GM21737 (cell line): ENCODE data around the gene PGM2.
"Not testable (repeated sequence)": the region's sequence is repeated elsewhere in the genome, so short reads cannot be mapped to it uniquely, and the experiment has no call there.

ENCODE experiments used
- ATAC-seq: cut with Tn5 transposase; IDR thresholded peaks from one replicate; pipeline ENCODE4 v1.9.1; 2021; ENCODE audit warnings: mild to moderate bottlenecking, moderate library complexity; ENCODE audit not compliant: unreplicated experiment

Gene PGM2

DNA sequence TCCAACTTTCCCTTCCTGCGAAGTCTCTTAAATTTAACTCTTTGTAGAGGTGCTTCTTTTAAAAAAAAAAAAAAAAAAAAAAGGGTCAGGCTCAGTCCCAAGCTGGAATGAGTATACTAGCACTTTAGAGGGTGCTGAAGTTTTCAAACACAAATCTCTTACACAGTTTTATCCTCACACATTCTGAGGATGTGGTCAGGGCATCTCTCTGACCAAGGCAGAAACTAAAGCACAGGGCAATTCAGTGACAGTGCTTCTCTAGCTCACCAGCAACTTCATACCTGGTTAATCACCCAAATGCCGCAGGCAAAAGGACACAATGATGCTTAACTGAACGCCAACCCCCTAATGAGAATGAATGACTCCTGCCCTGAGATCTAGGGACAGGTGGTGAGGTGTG lies 9.8 kb upstream of the PGM2 start:
- no peak for ATAC-seq

- ATAC-seq: no peak
Observed at GRCh38 chr4:37818752-37819151, 7.7 kb upstream of the PGM2 start.

DNA sequence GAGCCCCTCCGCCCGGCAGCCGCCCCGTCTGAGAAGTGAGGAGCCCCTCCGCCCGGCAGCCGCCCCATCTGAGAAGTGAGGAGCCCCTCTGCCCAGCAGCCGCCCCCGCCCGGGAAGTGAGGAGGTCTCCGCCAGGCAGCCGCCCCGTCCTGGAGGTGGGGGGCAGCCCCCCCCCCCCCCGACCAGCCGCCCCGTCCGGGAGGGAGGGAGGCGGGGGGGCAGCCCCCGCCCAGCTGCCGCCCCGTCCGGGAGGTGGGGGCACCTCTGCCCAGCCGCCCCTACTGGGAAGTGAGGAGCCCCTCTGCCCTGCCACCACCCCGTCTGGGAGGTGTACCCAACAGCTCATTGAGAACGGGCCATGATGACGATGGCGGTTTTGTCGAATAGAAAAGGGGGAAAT lies 6.0 kb upstream of the PGM2 start:
- not testable (repeated sequence) for ATAC-seq

GRCh38 chr4:37821953-37822605 lies 4.4 kb upstream of the PGM2 start:
- no peak for ATAC-seq

GRCh38 chr4:37825501-37825900 lies 985 bp upstream of the PGM2 start:
- not testable (repeated sequence) for ATAC-seq

GRCh38 chr4:37825968-37826294 lies 555 bp upstream of the PGM2 start:
- peak; percentile 4 for ATAC-seq

DNA sequence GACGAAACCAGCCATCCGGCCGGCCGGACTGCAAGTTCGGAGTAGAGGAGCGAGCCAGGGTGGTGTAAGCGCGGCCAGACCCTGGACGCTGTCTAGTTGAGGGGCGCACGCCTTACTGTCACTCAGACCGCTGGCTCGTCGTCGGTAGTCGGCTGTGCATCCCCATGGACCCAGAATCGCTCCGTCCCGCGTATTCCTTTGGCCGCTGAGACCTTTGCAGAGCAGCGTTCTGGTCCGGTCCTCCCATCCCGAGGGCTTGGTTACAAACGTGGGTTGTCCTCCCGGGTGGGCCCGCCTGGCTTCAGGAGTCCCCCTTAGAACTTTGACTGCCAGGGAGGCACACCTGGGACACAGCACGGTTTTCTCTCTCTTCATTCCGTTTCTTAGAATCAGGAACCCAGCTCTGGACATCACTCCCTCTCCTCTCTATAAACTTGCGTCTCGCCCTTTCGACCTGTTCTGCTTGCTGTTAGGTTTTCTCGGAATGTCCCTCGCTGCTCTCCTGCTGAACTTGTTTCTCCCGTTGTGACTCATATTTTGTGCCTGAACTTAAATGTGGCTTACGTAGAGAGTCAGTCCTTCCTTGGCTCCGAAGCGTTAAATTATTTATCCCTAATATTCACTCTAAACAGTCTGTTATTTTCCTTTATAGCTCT lies 672 bp downstream of the PGM2 start:
- peak; percentile 34 for ATAC-seq

DNA sequence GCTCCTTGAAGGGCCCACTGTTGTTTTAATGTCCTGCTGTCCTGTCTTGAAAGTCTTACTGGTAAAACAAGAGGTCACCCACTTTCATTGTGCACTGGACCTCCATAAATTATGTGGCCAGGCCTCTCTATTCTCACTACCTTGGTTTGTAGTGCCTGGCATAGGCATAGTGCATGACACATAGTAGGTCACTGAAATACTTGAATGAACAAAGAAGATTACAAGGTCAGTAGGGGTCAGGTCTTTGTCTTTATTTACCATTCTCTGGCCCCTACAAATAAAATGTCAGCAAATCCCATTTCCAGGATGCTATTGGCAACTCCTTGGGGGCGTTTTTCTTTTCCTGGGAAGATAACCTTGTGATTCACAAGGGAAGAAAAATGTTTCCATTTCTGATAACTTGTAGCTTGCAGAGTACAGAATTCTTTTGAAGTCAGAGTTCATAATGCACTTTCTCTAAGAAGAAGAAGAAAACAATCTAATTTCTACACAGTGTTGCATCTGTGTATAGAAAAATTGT lies 1.4 kb downstream of the PGM2 start:
- no peak for ATAC-seq

DNA sequence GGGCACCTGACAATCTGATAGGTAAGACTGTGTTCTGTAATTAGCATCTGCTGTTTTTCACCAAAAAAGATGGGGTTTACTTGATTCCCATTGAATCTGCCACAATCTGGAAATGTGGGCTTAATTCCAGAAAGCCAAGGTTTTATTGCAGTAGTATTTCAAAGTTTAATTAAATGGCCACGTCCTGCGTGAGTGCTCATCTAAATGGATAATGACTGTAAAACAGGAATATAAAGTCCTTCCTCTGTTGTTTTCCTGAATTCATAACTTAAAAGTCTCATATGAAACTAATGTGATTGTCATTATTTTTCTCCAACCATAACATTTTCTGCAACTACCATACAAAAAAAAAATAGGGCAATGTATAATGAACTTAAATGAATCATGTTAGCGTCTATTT lies 2.4 kb downstream of the PGM2 start:
- no peak for ATAC-seq

DNA sequence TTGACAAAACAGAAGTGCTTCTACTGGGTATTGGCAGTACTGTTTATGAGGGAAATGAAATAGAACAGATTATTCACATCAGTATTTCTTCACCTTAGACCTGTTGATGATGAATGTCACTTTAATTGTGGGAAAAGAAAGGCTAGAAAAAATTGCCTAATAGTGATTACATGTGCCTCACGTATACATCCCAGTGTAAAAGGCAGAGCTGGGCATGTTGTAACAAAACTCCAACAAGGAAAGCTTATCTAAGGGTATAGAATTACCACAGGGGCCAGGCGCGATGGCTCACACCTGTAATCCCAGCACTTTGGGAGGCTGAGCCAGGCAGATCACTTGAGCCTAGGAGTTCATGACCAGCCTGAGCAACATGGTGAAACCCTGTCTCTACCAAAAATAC lies 4.2 kb downstream of the PGM2 start:
- ATAC-seq: no peak

- ATAC-seq: no peak
Observed at GRCh38 chr4:37835031-37835430, 8.5 kb downstream of the PGM2 start.

- no peak for ATAC-seq
Observed at GRCh38 chr4:37835806-37836205, 9.3 kb downstream of the PGM2 start.

DNA sequence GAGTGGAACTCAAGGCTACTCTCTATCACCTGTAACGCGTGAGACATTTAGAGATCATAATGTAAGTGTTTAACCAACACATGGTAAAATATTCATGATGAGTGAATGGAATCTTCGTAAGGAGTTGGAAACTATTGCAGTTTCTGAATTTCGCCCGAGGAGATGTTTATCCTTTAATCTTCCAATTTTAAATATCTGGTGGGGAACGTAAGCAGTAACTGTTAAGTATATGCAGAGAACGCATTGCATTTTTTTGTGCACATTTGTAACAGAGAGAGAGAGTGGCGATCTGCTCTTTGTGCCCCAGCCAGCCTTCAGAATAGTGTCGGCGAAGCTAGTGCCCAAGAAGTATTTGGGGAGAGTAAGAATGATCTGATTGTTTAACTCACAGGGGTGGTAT lies 9.8 kb downstream of the PGM2 start:
- ATAC-seq: no peak

DNA sequence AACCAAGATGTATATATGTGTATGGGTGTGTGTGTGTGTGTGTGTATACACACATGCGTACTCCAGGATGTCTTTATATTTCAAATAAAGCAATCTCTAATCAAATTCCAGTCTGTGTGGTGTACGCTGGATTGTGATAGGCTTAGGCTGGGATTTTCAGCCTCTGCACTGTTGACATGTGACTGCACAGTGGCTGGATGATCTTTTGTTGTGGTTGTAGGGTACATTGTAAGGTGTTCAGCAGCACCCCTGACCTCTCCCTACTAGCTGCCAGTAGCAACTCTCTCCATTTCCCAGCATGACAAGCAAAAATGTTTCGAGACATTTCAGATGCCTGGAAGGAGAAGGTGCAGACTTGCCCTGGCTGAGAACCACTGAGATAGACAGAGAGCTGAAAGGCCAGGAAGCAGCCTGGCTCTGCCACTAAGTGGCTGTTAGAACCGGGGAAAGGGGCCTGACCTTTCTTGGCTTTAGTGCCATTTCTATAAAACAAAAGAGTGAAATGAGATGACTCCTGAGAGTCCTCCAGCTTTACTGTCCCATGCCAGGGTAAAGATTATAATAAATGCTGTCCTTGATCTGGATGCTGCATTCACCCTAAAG lies 10.5 kb downstream of the PGM2 start:
- ATAC-seq: no peak

DNA sequence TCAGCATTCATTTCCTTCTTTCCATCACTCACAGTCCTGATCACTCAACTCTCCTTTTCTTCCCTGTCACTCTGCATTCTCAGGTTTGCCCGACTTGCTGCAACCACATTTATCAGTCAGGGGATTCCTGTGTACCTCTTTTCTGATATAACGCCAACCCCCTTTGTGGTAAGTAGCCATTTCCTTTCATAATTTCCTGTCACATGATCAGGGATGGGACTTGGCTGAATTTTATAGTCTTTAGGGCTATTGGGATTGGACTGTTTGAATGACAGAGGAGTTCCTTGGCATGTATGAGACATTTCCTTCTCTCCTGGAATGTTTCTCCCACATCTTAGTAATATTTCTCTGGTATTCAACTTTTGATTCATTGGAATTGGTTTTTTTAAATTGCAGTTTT lies 11.0 kb downstream of the PGM2 start:
- no peak for ATAC-seq

- ATAC-seq: no peak
Observed at GRCh38 chr4:37839426-37839825, 12.9 kb downstream of the PGM2 start.

- no peak for ATAC-seq
Observed at GRCh38 chr4:37844204-37844603, 17.7 kb downstream of the PGM2 start.

DNA sequence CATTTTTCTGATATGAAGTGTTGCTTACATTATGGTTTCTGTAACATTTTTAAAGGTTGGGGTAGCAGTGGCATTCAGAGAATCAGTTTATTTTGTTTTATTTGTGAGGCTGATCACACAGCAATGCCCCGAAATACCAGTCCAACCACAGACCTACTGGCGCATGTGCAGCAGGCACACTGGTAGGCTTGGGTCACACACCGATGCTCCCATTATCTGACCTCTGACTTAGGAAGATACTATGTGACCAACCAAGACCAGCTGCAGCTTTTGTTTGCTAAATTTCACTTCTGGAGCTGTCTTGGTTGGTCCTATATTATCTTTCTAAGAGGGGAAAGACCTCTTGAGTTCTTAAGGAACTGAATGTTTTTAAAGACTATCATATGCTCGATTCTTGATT lies 18.7 kb downstream of the PGM2 start:
- ATAC-seq: no peak

GRCh38 chr4:37847311-37847884 lies 20.9 kb downstream of the PGM2 start:
- ATAC-seq: no peak

DNA sequence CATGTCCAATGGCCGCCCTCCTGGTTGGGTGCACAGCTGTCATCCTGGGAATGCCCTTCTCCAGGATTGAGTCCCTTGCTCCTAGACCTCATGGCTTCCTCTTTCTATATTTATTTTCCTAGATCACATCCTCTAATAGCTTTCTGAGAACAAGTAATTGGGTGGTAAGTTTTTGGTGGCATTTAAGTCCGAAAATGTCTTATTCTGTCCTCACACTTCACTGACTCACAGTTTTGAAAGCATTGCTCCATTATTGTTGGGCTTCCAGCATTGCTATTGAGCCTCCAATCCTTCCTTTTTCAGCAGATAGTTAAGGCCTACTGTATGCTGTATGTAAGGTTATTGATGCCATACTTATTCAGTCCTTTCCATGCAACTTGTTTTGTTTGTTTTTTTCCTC lies 25.9 kb downstream of the PGM2 start:
- ATAC-seq: no peak

DNA sequence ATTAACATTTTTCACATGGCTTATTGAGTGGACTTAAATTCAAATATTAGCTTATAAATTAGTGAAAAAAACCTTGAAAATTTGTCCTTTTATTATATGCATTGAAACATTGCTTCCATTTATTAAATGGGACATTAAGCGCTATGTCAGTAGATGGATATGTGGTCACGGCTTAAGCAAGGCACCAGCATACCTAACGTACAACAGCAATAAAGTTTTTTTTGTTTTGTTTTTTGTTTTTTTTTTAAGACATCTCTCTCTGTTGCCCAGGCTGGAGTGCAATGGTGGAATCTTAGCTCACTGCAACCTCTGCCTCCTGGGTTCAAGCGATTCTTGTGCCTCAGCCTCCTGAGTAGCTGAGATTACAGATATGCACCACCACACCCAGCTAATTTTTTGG lies 31.6 kb downstream of the PGM2 start:
- ATAC-seq: no peak

- no peak for ATAC-seq
Observed at GRCh38 chr4:37858872-37859271, 32.4 kb downstream of the PGM2 start.
